Measurements from ENCODE around the gene GRK5.

GRCh38 chr10:119413471-119414080 is 206.2 kb downstream of the GRK5 start:
- no peak for TF ChIP-seq CTCF (IDR thresholded peaks at IDR 0.05)
- TF ChIP-seq POLR2A (IDR thresholded peaks at IDR 0.05), result no peak
